ENCODE results near the gene GDF9.
"Not testable (repeated sequence)": the region's sequence is repeated elsewhere in the genome, so short reads cannot be mapped to it uniquely, and the experiment has no call there.

GDF9 gene

DNA sequence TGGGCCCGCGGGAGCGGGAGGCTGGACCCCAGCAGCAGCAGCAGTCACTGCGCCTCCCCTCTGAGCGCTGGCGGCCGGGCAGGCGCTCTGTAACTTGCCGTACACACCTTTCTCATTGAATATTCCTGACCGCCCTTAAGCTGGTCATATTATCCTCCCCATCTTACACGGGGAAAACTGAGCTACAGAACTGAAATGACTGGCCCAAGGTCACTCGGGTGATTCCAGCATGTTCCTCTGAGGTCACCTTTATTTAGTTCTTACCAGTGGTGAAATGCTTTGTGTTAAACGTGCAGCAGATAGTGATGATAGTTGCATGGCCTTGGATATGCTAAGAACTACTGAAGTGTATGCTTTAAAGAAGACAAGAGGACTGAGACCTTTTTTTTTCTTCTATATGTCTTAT lies 780 bp upstream of the GDF9 start:
- TF ChIP-seq, protein P1, sequence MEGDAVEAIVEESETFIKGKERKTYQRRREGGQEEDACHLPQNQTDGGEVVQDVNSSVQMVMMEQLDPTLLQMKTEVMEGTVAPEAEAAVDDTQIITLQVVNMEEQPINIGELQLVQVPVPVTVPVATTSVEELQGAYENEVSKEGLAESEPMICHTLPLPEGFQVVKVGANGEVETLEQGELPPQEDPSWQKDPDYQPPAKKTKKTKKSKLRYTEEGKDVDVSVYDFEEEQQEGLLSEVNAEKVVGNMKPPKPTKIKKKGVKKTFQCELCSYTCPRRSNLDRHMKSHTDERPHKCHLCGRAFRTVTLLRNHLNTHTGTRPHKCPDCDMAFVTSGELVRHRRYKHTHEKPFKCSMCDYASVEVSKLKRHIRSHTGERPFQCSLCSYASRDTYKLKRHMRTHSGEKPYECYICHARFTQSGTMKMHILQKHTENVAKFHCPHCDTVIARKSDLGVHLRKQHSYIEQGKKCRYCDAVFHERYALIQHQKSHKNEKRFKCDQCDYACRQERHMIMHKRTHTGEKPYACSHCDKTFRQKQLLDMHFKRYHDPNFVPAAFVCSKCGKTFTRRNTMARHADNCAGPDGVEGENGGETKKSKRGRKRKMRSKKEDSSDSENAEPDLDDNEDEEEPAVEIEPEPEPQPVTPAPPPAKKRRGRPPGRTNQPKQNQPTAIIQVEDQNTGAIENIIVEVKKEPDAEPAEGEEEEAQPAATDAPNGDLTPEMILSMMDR (IDR thresholded peaks at IDR 0.05; ENCODE audit: insufficient read depth, low read depth, low read length, missing control alignments) = no peak
- DNase-seq (ENCODE audit: low read depth) = peak; percentile 42
- peak overlapping the region; percentile 79 for H3K4me3 ChIP-seq (ENCODE audit: low read depth, low read length)

GRCh38 chr5:132865668-132866341 lies 464 bp downstream of the GDF9 start:
- DNase-seq (ENCODE audit: low read depth) = no peak
- TF ChIP-seq, protein P1 (IDR thresholded peaks at IDR 0.05; ENCODE audit: insufficient read depth, low read depth, low read length, missing control alignments) = no peak
- peak overlapping the region; percentile 79 for H3K4me3 ChIP-seq (ENCODE audit: low read depth, low read length)

DNA sequence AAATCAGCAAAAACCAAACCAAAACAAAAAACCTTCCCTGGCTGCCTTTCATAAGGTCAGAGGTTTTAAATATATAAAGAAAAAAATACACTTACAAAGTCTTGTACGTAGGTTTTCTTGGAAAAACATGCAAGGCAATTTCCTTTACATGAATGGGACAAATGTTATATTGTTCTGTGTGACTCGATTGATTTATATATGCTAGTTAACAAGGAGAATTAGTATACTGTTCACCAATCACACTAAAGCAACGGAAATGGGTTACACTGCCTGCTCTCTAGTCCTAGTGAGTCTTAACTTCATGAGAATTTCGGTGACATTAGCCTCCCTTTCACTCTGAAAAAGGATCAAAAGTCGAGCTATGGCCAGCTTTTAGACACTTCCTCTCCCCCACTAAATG lies 5.5 kb downstream of the GDF9 start:
- H3K4me3 ChIP-seq (ENCODE audit: low read depth, low read length) = no peak overlapping the region
- no peak for DNase-seq (ENCODE audit: low read depth)
- TF ChIP-seq, protein P1 (IDR thresholded peaks at IDR 0.05; ENCODE audit: insufficient read depth, low read depth, low read length, missing control alignments) = no peak

GRCh38 chr5:132859889-132860437 lies 6.3 kb downstream of the GDF9 start:
- TF ChIP-seq, protein P1 (IDR thresholded peaks at IDR 0.05; ENCODE audit: insufficient read depth, low read depth, low read length, missing control alignments) = no peak
- DNase-seq (ENCODE audit: low read depth) = no peak
- H3K4me3 ChIP-seq (ENCODE audit: low read depth, low read length) = no peak overlapping the region

DNA sequence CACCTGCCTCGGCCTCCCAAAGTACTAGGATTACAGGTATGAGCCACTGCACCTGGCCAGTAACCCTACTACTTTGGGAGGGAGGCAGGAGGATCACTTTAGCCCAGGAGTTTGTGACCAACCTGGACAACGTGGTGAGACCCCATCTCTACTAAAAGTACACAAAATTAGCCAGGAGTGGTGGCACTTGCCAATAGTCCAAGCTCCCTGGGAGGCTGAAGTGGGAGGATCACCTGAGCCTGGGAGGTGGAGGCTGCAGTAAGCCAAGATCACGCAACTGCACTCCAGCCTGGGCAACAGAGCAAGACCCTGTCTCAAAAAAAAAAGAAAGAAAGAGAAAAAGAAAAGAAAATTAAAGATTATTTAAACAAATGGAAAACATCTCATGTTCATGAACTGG lies 10.3 kb downstream of the GDF9 start:
- DNase-seq (ENCODE audit: low read depth) = no peak
- H3K4me3 ChIP-seq (ENCODE audit: low read depth, low read length) = no peak overlapping the region
- TF ChIP-seq, protein P1 (IDR thresholded peaks at IDR 0.05; ENCODE audit: insufficient read depth, low read depth, low read length, missing control alignments) = no peak

GRCh38 chr5:132854992-132855391 lies 11.3 kb downstream of the GDF9 start:
- not testable (repeated sequence) for DNase-seq (ENCODE audit: low read depth); H3K4me3 ChIP-seq (ENCODE audit: low read depth, low read length)

GRCh38 chr5:132854301-132854700 lies 12.0 kb downstream of the GDF9 start:
- no peak overlapping the region for H3K4me3 ChIP-seq (ENCODE audit: low read depth, low read length)
- no peak for DNase-seq (ENCODE audit: low read depth)
- TF ChIP-seq, protein P1 (IDR thresholded peaks at IDR 0.05; ENCODE audit: insufficient read depth, low read depth, low read length, missing control alignments) = no peak

All from GM12865 (cell line).